ENCODE measurements around the gene MYCT1.

Gene MYCT1

GRCh38 chr6:152746172-152746553 lies 48.5 kb downstream of the MYCT1 start:
- no peak overlapping the region for H3K27ac ChIP-seq

GRCh38 chr6:152748843-152749242 lies 51.1 kb downstream of the MYCT1 start:
- no peak for DNase-seq
- H3K36me3 ChIP-seq, result no peaks in the 10 kb centered on the region
- H3K9me3 ChIP-seq (ENCODE audit: severe bottlenecking), result no peaks in the 10 kb centered on the region
- H3K27ac ChIP-seq, result no peak overlapping the region
- H3K27me3 ChIP-seq (ENCODE audit: insufficient read depth, low read depth, severe bottlenecking), result no peaks in the 10 kb centered on the region
- no peak overlapping the region for H3K4me3 ChIP-seq (ENCODE audit: low read depth, low read length)
- no peak for TF ChIP-seq CTCF (IDR thresholded peaks at IDR 0.05; ENCODE audit: low read depth, low read length)

More at GRCh38 chr6:152746172-152746553, 48.5 kb downstream of the MYCT1 start:
- no peak for DNase-seq
- no peak for TF ChIP-seq CTCF (IDR thresholded peaks at IDR 0.05; ENCODE audit: low read depth, low read length)
- peaks cover 9% of the 10 kb centered on the region for H3K27me3 ChIP-seq (ENCODE audit: insufficient read depth, low read depth, severe bottlenecking)
- H3K9me3 ChIP-seq (ENCODE audit: severe bottlenecking), result no peaks in the 10 kb centered on the region
- no peaks in the 10 kb centered on the region for H3K36me3 ChIP-seq
- H3K4me3 ChIP-seq (ENCODE audit: low read depth, low read length), result no peak overlapping the region

- no peak for TF ChIP-seq CTCF (IDR thresholded peaks at IDR 0.05; ENCODE audit: low read depth, low read length)
- no peaks in the 10 kb centered on the region for H3K36me3 ChIP-seq
- no peak for DNase-seq
- H3K27me3 ChIP-seq (ENCODE audit: insufficient read depth, low read depth, severe bottlenecking), result no peaks in the 10 kb centered on the region
- H3K9me3 ChIP-seq (ENCODE audit: severe bottlenecking), result no peaks in the 10 kb centered on the region
- no peak overlapping the region for H3K27ac ChIP-seq
- no peak overlapping the region for H3K4me3 ChIP-seq (ENCODE audit: low read depth, low read length)
These were observed 51.6 kb downstream of the MYCT1 start for GRCh38 chr6:152749336-152749735.

- Histone ChIP-seq H3K36me3 (no peaks in the 10 kb centered on the region), H3K4me3 (ENCODE audit: low read depth, low read length) (no peak within 1 kb of the TSS), H3K9me3 (ENCODE audit: severe bottlenecking) (no peaks in the 10 kb centered on the region), H3K27me3 (ENCODE audit: insufficient read depth, low read depth, severe bottlenecking) (no peaks in the 10 kb centered on the region), H3K27ac (no peak within 1 kb of the TSS)
- no peak for TF ChIP-seq CTCF (IDR thresholded peaks at IDR 0.05; ENCODE audit: low read depth, low read length)
- no peak for DNase-seq
These were observed 53.0 kb downstream of the MYCT1 start, which contains the start of gene VIP for GRCh38 chr6:152750694-152751093. VIP (plus strand) TSS chr6:152750797; CDS start chr6:152752178, 1,381 bp downstream.

- DNase-seq, result no peak
- TF ChIP-seq CTCF (IDR thresholded peaks at IDR 0.05; ENCODE audit: low read depth, low read length), result no peak
- Histone ChIP-seq H3K4me3 (ENCODE audit: low read depth, low read length) (no peak overlapping the region), H3K27ac (no peak overlapping the region), H3K27me3 (ENCODE audit: insufficient read depth, low read depth, severe bottlenecking) (peaks cover 6% of the 10 kb centered on the region), H3K9me3 (ENCODE audit: severe bottlenecking) (no peaks in the 10 kb centered on the region), H3K36me3 (no peaks in the 10 kb centered on the region)
These were observed 67.6 kb downstream of the MYCT1 start for GRCh38 chr6:152765331-152765730.

GRCh38 chr6:152769159-152769558 lies 71.5 kb downstream of the MYCT1 start:
- no peak overlapping the region for H3K4me3 ChIP-seq (ENCODE audit: low read depth, low read length)
- H3K27me3 ChIP-seq (ENCODE audit: insufficient read depth, low read depth, severe bottlenecking), result peaks cover 6% of the 10 kb centered on the region
- no peak for DNase-seq
- H3K9me3 ChIP-seq (ENCODE audit: severe bottlenecking), result no peaks in the 10 kb centered on the region
- TF ChIP-seq CTCF (IDR thresholded peaks at IDR 0.05; ENCODE audit: low read depth, low read length), result no peak
- H3K27ac ChIP-seq, result no peak overlapping the region
- H3K36me3 ChIP-seq, result no peaks in the 10 kb centered on the region
